Measurements from ENCODE around the gene SENP5. TPM values are rescaled to one million over a fixed set of nuclear protein-coding genes. Genes with fewer than 3 reads are reported as not detected.

Gene SENP5
- polyA plus RNA-seq, 3 donors = 6.7 to 10.4 (median 8.4) TPM

DNA sequence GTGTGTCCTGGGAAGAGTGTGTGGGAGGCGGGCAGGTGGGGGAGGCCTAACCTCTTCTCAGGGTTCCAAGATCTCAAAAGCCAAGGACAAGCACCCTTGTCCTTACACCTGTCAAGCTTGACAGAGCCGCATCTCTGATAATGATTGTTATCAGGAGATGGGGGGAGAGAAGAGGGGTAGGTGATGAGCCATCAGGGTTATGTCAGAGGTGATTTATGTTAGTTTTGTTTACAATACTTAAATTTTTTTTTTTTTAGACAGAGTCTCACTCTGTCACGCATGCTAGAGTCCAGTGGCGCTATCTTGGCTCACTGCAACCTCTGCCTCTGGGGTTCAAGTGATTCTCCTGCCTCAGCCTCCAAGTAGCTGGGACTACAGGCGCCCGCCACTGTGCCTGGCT lies 82.0 kb downstream of the SENP5 start:
- Histone ChIP-seq H3K4me3 (replicated peaks in 1 of 3; ENCODE audit: low read depth in 2 of 3, low read length in 3 of 3) (no peak overlapping the region), H3K27me3 (ENCODE audit: control insufficient read depth in 2 of 2, insufficient read depth in 2 of 2, low read length in 2 of 2) (no peaks in the 10 kb centered on the region), H2AFZ (ENCODE audit: insufficient read depth, low read depth, low read length, poor library complexity, severe bottlenecking) (no peak overlapping the region), H3K4me2 (replicated peaks; ENCODE audit: extremely low read depth, low read length, poor library complexity, severe bottlenecking) (no peak overlapping the region), H3K4me1 (ENCODE audit: control insufficient read depth in 1 of 2, insufficient read depth in 2 of 2, low read length in 2 of 2) (no peaks in the 10 kb centered on the region), H3K79me2 (ENCODE audit: insufficient read depth, low read length) (no peaks in the 10 kb centered on the region), H3K9me3 (replicated peaks in 1 of 2; ENCODE audit: control insufficient read depth in 1 of 2, insufficient read depth in 1 of 2, low read length in 2 of 2) (no peaks in the 10 kb centered on the region), H3K36me3 (replicated peaks in 1 of 2; ENCODE audit: control insufficient read depth in 1 of 2, insufficient read depth in 2 of 2, low read length in 2 of 2) (peaks cover 0 to 5% of the 10 kb centered on the region in 2 donors), H4K20me1 (ENCODE audit: insufficient read depth, low read length) (no peaks in the 10 kb centered on the region), H3K9ac (ENCODE audit: insufficient read depth, low read length, poor library complexity, severe bottlenecking) (no peak overlapping the region), H3K27ac (ENCODE audit: low read depth in 1 of 2, low read length in 2 of 2) (no peak overlapping the region)
- WGBS (ENCODE audit: insufficient coverage) = 90% methylated on average over 2 of the region's 6 CpGs
- no peak for DNase-seq
- Mint-ChIP-seq H3K36me3 (peaks cover 0 to 9% of the 10 kb centered on the region in 2 donors), H3K4me3 (no peak overlapping the region), H3K9me3 (peaks cover 0 to 2% (median 0%) of the 10 kb centered on the region in 7 donors), H3K27me3 (ENCODE audit: low read depth in 3 of 3) (peaks cover 0 to 3% (median 1%) of the 10 kb centered on the region in 3 donors), H3K27ac (peak overlapping the region in 1 of 7 donors; percentile 71), H3K4me1 (no peaks in the 10 kb centered on the region)
- intact Hi-C loops (cut with micrococcal nuclease) = no loop called here
- TF ChIP-seq, protein P1, sequence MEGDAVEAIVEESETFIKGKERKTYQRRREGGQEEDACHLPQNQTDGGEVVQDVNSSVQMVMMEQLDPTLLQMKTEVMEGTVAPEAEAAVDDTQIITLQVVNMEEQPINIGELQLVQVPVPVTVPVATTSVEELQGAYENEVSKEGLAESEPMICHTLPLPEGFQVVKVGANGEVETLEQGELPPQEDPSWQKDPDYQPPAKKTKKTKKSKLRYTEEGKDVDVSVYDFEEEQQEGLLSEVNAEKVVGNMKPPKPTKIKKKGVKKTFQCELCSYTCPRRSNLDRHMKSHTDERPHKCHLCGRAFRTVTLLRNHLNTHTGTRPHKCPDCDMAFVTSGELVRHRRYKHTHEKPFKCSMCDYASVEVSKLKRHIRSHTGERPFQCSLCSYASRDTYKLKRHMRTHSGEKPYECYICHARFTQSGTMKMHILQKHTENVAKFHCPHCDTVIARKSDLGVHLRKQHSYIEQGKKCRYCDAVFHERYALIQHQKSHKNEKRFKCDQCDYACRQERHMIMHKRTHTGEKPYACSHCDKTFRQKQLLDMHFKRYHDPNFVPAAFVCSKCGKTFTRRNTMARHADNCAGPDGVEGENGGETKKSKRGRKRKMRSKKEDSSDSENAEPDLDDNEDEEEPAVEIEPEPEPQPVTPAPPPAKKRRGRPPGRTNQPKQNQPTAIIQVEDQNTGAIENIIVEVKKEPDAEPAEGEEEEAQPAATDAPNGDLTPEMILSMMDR (IDR thresholded peaks at IDR 0.05) = no peak

DNA sequence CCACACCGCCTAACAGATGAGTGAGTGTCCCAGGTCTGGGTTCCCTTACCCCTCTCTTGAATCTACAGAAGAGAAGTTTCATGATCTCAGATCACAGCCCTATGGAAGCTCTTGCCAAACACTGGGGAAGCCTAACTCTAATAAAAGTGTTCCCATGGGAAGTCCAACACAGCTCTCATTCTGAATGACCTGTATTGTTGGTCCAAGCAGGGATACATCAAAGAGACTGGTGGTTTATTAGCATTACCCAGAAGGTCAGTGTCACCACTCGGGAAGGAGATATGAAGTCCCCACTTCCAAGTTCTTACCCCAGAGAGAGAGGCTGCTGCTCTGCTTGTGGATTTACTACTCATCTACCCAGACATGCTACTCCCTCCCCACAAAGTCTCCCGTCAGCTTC lies 83.7 kb downstream of the SENP5 start:
- no peaks in the 10 kb centered on the region for H4K20me1 ChIP-seq (ENCODE audit: insufficient read depth, low read length)
- whole genome bisulfite sequencing (ENCODE audit: insufficient coverage) = 100% methylated on average over 2 of the region's 3 CpGs
- H2AFZ ChIP-seq (ENCODE audit: insufficient read depth, low read depth, low read length, poor library complexity, severe bottlenecking) = no peak overlapping the region
- H3K4me3 ChIP-seq (replicated peaks in 1 of 3; ENCODE audit: low read depth in 2 of 3, low read length in 3 of 3) = no peak overlapping the region
- Mint-ChIP-seq H3K27ac (no peak overlapping the region), H3K36me3 (peaks cover 0 to 7% of the 10 kb centered on the region in 2 donors), H3K4me1 (no peaks in the 10 kb centered on the region), H3K4me3 (no peak overlapping the region), H3K27me3 (ENCODE audit: low read depth in 3 of 3) (peaks cover 0 to 4% (median 1%) of the 10 kb centered on the region in 3 donors), H3K9me3 (peaks cover 0 to 2% (median 0%) of the 10 kb centered on the region in 7 donors)
- H3K27ac ChIP-seq (ENCODE audit: low read depth in 1 of 2, low read length in 2 of 2) = no peak overlapping the region
- H3K4me2 ChIP-seq (replicated peaks; ENCODE audit: extremely low read depth, low read length, poor library complexity, severe bottlenecking) = no peak overlapping the region
- TF ChIP-seq, protein P1 (IDR thresholded peaks at IDR 0.05) = no peak
- peaks cover 0 to 5% of the 10 kb centered on the region in 2 donors for H3K36me3 ChIP-seq (replicated peaks in 1 of 2; ENCODE audit: control insufficient read depth in 1 of 2, insufficient read depth in 2 of 2, low read length in 2 of 2)
- no peak overlapping the region for H3K9ac ChIP-seq (ENCODE audit: insufficient read depth, low read length, poor library complexity, severe bottlenecking)
- no peaks in the 10 kb centered on the region for H3K79me2 ChIP-seq (ENCODE audit: insufficient read depth, low read length)
- DNase-seq = no peak
- no peaks in the 10 kb centered on the region for H3K4me1 ChIP-seq (ENCODE audit: control insufficient read depth in 1 of 2, insufficient read depth in 2 of 2, low read length in 2 of 2)
- intact Hi-C loops (cut with micrococcal nuclease) = no loop called here
- no peaks in the 10 kb centered on the region for H3K27me3 ChIP-seq (ENCODE audit: control insufficient read depth in 2 of 2, insufficient read depth in 2 of 2, low read length in 2 of 2)
- no peaks in the 10 kb centered on the region for H3K9me3 ChIP-seq (replicated peaks in 1 of 2; ENCODE audit: control insufficient read depth in 1 of 2, insufficient read depth in 1 of 2, low read length in 2 of 2)

Data from CD14-positive monocyte (primary cell).